C4-2B (cell line): Measurements from ENCODE around the gene TMEM132D.

Source experiments
- CTCF ChIP-seq: fragments of 450-650 bp; conservative IDR thresholded peaks from 2 replicates; pipeline ENCODE4 v1.5.1; 2017; ENCODE audit warnings: mild to moderate bottlenecking
- ZFX ChIP-seq: fragments of 450-650 bp; IDR thresholded peaks from 2 replicates; pipeline ENCODE4 v1.6.1; 2017

- no peak for TF ChIP-seq CTCF
- no peak for TF ChIP-seq ZFX
Measured at GRCh38 chr12:129109174-129110001, 794.4 kb downstream of the TMEM132D start.
